ENCODE measurements around the gene OR2B6. TPM values are rescaled to one million over a fixed set of nuclear protein-coding genes. Genes with fewer than 3 reads are reported as not detected.

The OR2B6 gene
- total and polyA plus RNA-seq, 7 donors = 0.06 TPM; not detected in 6

- Histone ChIP-seq H3K4me1 (no peaks in the 10 kb centered on the region), H3K27ac (no peak overlapping the region), H3K9me3 (no peaks in the 10 kb centered on the region), H3K27me3 (ENCODE audit: insufficient read depth in 3 of 3, low read length in 2 of 3) (peaks cover 0 to 7% (median 0%) of the 10 kb centered on the region in 3 donors), H3K4me3 (no peak overlapping the region), H3K36me3 (ENCODE audit: insufficient read depth in 1 of 2, low read depth in 1 of 2) (no peaks in the 10 kb centered on the region)
- intact Hi-C loops (cut with DNase I) = no loop called here
- TF ChIP-seq CTCF (IDR thresholded peaks at IDR 0.05) = no peak
- ATAC-seq = no peak
- DNase-seq = no peak
- 26 to 31% (median 31%) methylated on average over 2 of the region's 2 CpGs for WGBS, 3 donors
These were observed 37.6 kb downstream of the OR2B6 start for GRCh38 chr6:27994616-27995015.

- Histone ChIP-seq H3K27me3 (ENCODE audit: insufficient read depth in 3 of 3, low read length in 2 of 3) (no peaks in the 10 kb centered on the region), H3K9me3 (no peaks in the 10 kb centered on the region), H3K27ac (no peak overlapping the region), H3K4me1 (no peaks in the 10 kb centered on the region), H3K36me3 (ENCODE audit: insufficient read depth in 1 of 2, low read depth in 1 of 2) (no peaks in the 10 kb centered on the region), H3K4me3 (no peak overlapping the region)
- intact Hi-C loops (cut with DNase I) = no loop called here
- WGBS, 3 donors = 84 to 89% (median 84%) methylated on average over 15 of the region's 15 CpGs
- DNase-seq (peak in 1 of 2 donors; percentile 29), ATAC-seq (no peak)
- no peak for TF ChIP-seq CTCF (IDR thresholded peaks at IDR 0.05)
These were observed 43.5 kb downstream of the OR2B6 start for GRCh38 chr6:28000351-28001045.

- ATAC-seq (no peak), DNase-seq (peak in 1 of 2 donors; percentile 27)
- TF ChIP-seq CTCF (IDR thresholded peaks at IDR 0.05) = no peak
- H3K9me3 ChIP-seq = no peaks in the 10 kb centered on the region
- no peaks in the 10 kb centered on the region for H3K4me1 ChIP-seq
- no peaks in the 10 kb centered on the region for H3K36me3 ChIP-seq (ENCODE audit: insufficient read depth in 1 of 2, low read depth in 1 of 2)
- no peak overlapping the region for H3K27ac ChIP-seq
- no peak overlapping the region for H3K4me3 ChIP-seq
- WGBS, 3 donors = 73 to 77% (median 75%) methylated on average over 15 of the region's 15 CpGs
- intact Hi-C loops (cut with DNase I) = no loop called here
- H3K27me3 ChIP-seq (ENCODE audit: insufficient read depth in 3 of 3, low read length in 2 of 3) = no peaks in the 10 kb centered on the region
These were observed 44.3 kb downstream of the OR2B6 start for GRCh38 chr6:28001351-28001750.

GRCh38 chr6:28001751-28002150 lies 44.7 kb downstream of the OR2B6 start:
- TF ChIP-seq CTCF (IDR thresholded peaks at IDR 0.05) = no peak
- H3K4me1 ChIP-seq = no peaks in the 10 kb centered on the region
- intact Hi-C loops (cut with DNase I) = no loop called here
- no peaks in the 10 kb centered on the region for H3K27me3 ChIP-seq (ENCODE audit: insufficient read depth in 3 of 3, low read length in 2 of 3)
- H3K4me3 ChIP-seq = no peak overlapping the region
- WGBS, 3 donors = 18 to 26% (median 25%) methylated on average over 5 of the region's 5 CpGs
- ATAC-seq = no peak
- no peaks in the 10 kb centered on the region for H3K36me3 ChIP-seq (ENCODE audit: insufficient read depth in 1 of 2, low read depth in 1 of 2)
- no peak for DNase-seq
- no peaks in the 10 kb centered on the region for H3K9me3 ChIP-seq
- no peak overlapping the region for H3K27ac ChIP-seq

- Histone ChIP-seq H3K9me3 (no peaks in the 10 kb centered on the region), H3K27ac (no peak overlapping the region), H3K27me3 (ENCODE audit: insufficient read depth in 3 of 3, low read length in 2 of 3) (no peaks in the 10 kb centered on the region), H3K4me3 (no peak overlapping the region), H3K4me1 (no peaks in the 10 kb centered on the region), H3K36me3 (ENCODE audit: insufficient read depth in 1 of 2, low read depth in 1 of 2) (no peaks in the 10 kb centered on the region)
- intact Hi-C loops (cut with DNase I) = no loop called here
- TF ChIP-seq CTCF (IDR thresholded peaks at IDR 0.05) = no peak
- DNase-seq (no peak), ATAC-seq (no peak)
- 92 to 95% (median 92%) methylated on average over 5 of the region's 5 CpGs for WGBS, 3 donors
These were observed 45.1 kb downstream of the OR2B6 start for GRCh38 chr6:28002161-28002560.
